NCI-H1436 (cell line): ENCODE measurements around the gene NINL.
"Not testable (repeated sequence)": the region's sequence is repeated elsewhere in the genome, so short reads cannot be mapped to it uniquely, and the experiment has no call there.

Experiments used
- DNase-seq: peaks from one replicate; lab custom pipeline; 2025; lab: John Stamatoyannopoulos, UW

The NINL gene

GRCh38 chr20:25592135-25592852 lies 7.0 kb upstream of the NINL start:
- no peak for DNase-seq

GRCh38 chr20:25590778-25591177 lies 5.4 kb upstream of the NINL start:
- DNase-seq = not testable (repeated sequence)

GRCh38 chr20:25588491-25588890 lies 3.2 kb upstream of the NINL start:
- no peak for DNase-seq

- DNase-seq = no peak
Observed at GRCh38 chr20:25587536-25587935, 2.2 kb upstream of the NINL start.

- no peak for DNase-seq
Observed at GRCh38 chr20:25586877-25587276, 1.5 kb upstream of the NINL start.

- not testable (repeated sequence) for DNase-seq
Observed at GRCh38 chr20:25583607-25584006, 1.7 kb downstream of the NINL start.

- DNase-seq = no peak
Observed at GRCh38 chr20:25580711-25581110, 4.6 kb downstream of the NINL start.

- DNase-seq = no peak
Observed at GRCh38 chr20:25579081-25579770, 6.1 kb downstream of the NINL start.

GRCh38 chr20:25576783-25577530 lies 8.4 kb downstream of the NINL start:
- no peak for DNase-seq

GRCh38 chr20:25574411-25574810 lies 10.9 kb downstream of the NINL start:
- DNase-seq = no peak

GRCh38 chr20:25573288-25574251 lies 11.8 kb downstream of the NINL start:
- DNase-seq = no peak

- no peak for DNase-seq
Observed at GRCh38 chr20:25571817-25572216, 13.5 kb downstream of the NINL start.

GRCh38 chr20:25571240-25571639 lies 14.1 kb downstream of the NINL start:
- no peak for DNase-seq

- no peak for DNase-seq
Observed at GRCh38 chr20:25570148-25570530, 15.2 kb downstream of the NINL start.

GRCh38 chr20:25567286-25567685 lies 18.0 kb downstream of the NINL start:
- no peak for DNase-seq

- DNase-seq = no peak
Observed at GRCh38 chr20:25566821-25567220, 18.5 kb downstream of the NINL start.

GRCh38 chr20:25565578-25566157 lies 19.7 kb downstream of the NINL start:
- no peak for DNase-seq

GRCh38 chr20:25563876-25564275 lies 21.5 kb downstream of the NINL start:
- no peak for DNase-seq

- no peak for DNase-seq
Observed at GRCh38 chr20:25563362-25563761, 22.0 kb downstream of the NINL start.

GRCh38 chr20:25561771-25562170 lies 23.6 kb downstream of the NINL start:
- not testable (repeated sequence) for DNase-seq

- no peak for DNase-seq
Observed at GRCh38 chr20:25553819-25554296, 31.5 kb downstream of the NINL start.
